Common myeloid progenitor, CD34-positive (primary cell): ENCODE results near the gene LMCD1.

Experiments used
- CTCF ChIA-PET: fragments of 350-600 bp; sonication (Branson Sonifier 250); formaldehyde crosslinking; loops from one replicate; lab custom pipeline; 2021; ENCODE audit warnings: antibody characterized with exemption; lab: Charles Lee
- POLR2A ChIA-PET: fragments of 350-600 bp; sonication (Branson Sonifier 250); formaldehyde crosslinking; loops from one replicate; lab custom pipeline; 2021; ENCODE audit warnings: antibody characterized with exemption; lab: Charles Lee
- DNase-seq, 3 donors: peaks; one replicate each; pipeline versions ENCODE4 v3.0.0 to v3.0.0-alpha.2; 2013
- H3K27ac ChIP-seq, 2 experiments: 1 replicate in 1 of 2; 2 replicates in 1 of 2; pipeline ENCODE4 v1.7.0; 2013; ENCODE audit warnings: inconsistent platforms in 2 of 2, low read length in 2 of 2, mild to moderate bottlenecking in 2 of 2, low read depth in 1 of 2, moderate library complexity in 1 of 2; ENCODE audit not compliant: severe bottlenecking in 2 of 2, insufficient read depth in 1 of 2, poor library complexity in 1 of 2
- H3K27me3 ChIP-seq, 5 experiments: replicated peaks in 2 of 5; 1 replicate in 3 of 5; 2 replicates in 2 of 5; pipeline versions ENCODE4 v1.6.1 to v1.7.0; 2013; ENCODE audit warnings: low read length in 4 of 5, mild to moderate bottlenecking in 2 of 5, moderate library complexity in 2 of 5, inconsistent platforms in 1 of 5; ENCODE audit not compliant: insufficient read depth in 5 of 5, control insufficient read depth in 4 of 5
- H3K36me3 ChIP-seq, 4 experiments: 1 replicate in 2 of 4; 2 replicates in 2 of 4; pipeline versions ENCODE4 v1.6.1 to v1.7.0; 2013; ENCODE audit warnings: low read length in 3 of 4, control low read depth in 1 of 4, mild to moderate bottlenecking in 1 of 4; ENCODE audit not compliant: control insufficient read depth in 4 of 4, insufficient read depth in 4 of 4
- H3K4me1 ChIP-seq, 4 experiments: 1 replicate in 3 of 4; 2 replicates in 1 of 4; pipeline versions ENCODE4 v1.6.1 to v1.7.1; 2013; ENCODE audit warnings: low read length in 3 of 4, mild to moderate bottlenecking in 3 of 4, control low read depth in 1 of 4, inconsistent platforms in 1 of 4, moderate library complexity in 1 of 4; ENCODE audit not compliant: control insufficient read depth in 4 of 4, insufficient read depth in 4 of 4; ENCODE audit errors: control extremely low read depth in 1 of 4
- H3K4me3 ChIP-seq, 7 experiments: 1 replicate in 4 of 7; 2 replicates in 3 of 7; pipeline versions ENCODE4 v1.5.1 to v1.7.0; 2013; ENCODE audit warnings: mild to moderate bottlenecking in 7 of 7, low read length in 6 of 7, moderate library complexity in 6 of 7, inconsistent platforms in 2 of 7, low read depth in 2 of 7, control low read depth in 1 of 7; ENCODE audit not compliant: insufficient read depth in 4 of 7, control insufficient read depth in 1 of 7; ENCODE audit errors: extremely low read depth in 1 of 7
- H3K9me3 ChIP-seq, 5 experiments: 1 replicate in 4 of 5; 2 replicates in 1 of 5; pipeline versions ENCODE4 v1.6.1 to v1.7.1; 2013; ENCODE audit warnings: low read length in 4 of 5, mild to moderate bottlenecking in 2 of 5, inconsistent platforms in 1 of 5, low read depth in 1 of 5, moderate library complexity in 1 of 5; ENCODE audit not compliant: control insufficient read depth in 4 of 5, insufficient read depth in 2 of 5; ENCODE audit errors: control extremely low read depth in 1 of 5
- WGBS: methylation state at CpG from one replicate; pipeline ENCODE4 v1.1.5; 2013; ENCODE audit not compliant: insufficient coverage; 5-methylcytosine and 5-hydroxymethylcytosine counted together

LMCD1 gene

GRCh38 chr3:8553405-8553804, 51.8 kb downstream of the LMCD1 start:
- H3K9me3 ChIP-seq: no peaks in the 10 kb centered on the region
- no peak for DNase-seq
- no peak overlapping the region for H3K27ac ChIP-seq
- ChIA-PET POLR2A (no interaction called here), CTCF (no interaction called here)
- no peak overlapping the region for H3K4me3 ChIP-seq
- no peaks in the 10 kb centered on the region for H3K27me3 ChIP-seq
- 100% methylated on average over 3 of the region's 6 CpGs for WGBS
- no peaks in the 10 kb centered on the region for H3K4me1 ChIP-seq
- H3K36me3 ChIP-seq: no peaks in the 10 kb centered on the region

GRCh38 chr3:8554696-8555095, 53.1 kb downstream of the LMCD1 start:
- Histone ChIP-seq H3K27ac (no peak overlapping the region), H3K36me3 (no peaks in the 10 kb centered on the region), H3K4me3 (no peak overlapping the region), H3K27me3 (no peaks in the 10 kb centered on the region), H3K9me3 (peaks cover 0 to 3% (median 0%) of the 10 kb centered on the region in 5 experiments), H3K4me1 (no peaks in the 10 kb centered on the region)
- POLR2A ChIA-PET: no interaction called here
- 100% methylated on average over 11 of the region's 11 CpGs for WGBS
- CTCF ChIA-PET: no interaction called here
- no peak for DNase-seq

GRCh38 chr3:8555113-8555661, 53.6 kb downstream of the LMCD1 start:
- DNase-seq: no peak
- no peaks in the 10 kb centered on the region for H3K4me1 ChIP-seq
- peaks cover 0 to 3% (median 0%) of the 10 kb centered on the region in 5 experiments for H3K9me3 ChIP-seq
- no peak overlapping the region for H3K27ac ChIP-seq
- no peaks in the 10 kb centered on the region for H3K36me3 ChIP-seq
- no peak overlapping the region for H3K4me3 ChIP-seq
- 95% methylated on average over 4 of the region's 8 CpGs for WGBS
- ChIA-PET CTCF (no interaction called here), POLR2A (no interaction called here)
- H3K27me3 ChIP-seq: no peaks in the 10 kb centered on the region

GRCh38 chr3:8555725-8556472, 54.3 kb downstream of the LMCD1 start:
- ChIA-PET POLR2A (no interaction called here), CTCF (no interaction called here)
- Histone ChIP-seq H3K27ac (no peak overlapping the region), H3K9me3 (peaks cover 0 to 3% (median 0%) of the 10 kb centered on the region in 5 experiments), H3K4me3 (no peak overlapping the region), H3K4me1 (no peaks in the 10 kb centered on the region), H3K27me3 (no peaks in the 10 kb centered on the region), H3K36me3 (no peaks in the 10 kb centered on the region)
- 100% methylated on average over 3 of the region's 6 CpGs for WGBS
- DNase-seq: no peak

- Histone ChIP-seq H3K4me1 (no peaks in the 10 kb centered on the region), H3K36me3 (no peaks in the 10 kb centered on the region), H3K27me3 (no peaks in the 10 kb centered on the region), H3K4me3 (no peak overlapping the region), H3K27ac (no peak overlapping the region), H3K9me3 (peaks cover 0 to 3% (median 0%) of the 10 kb centered on the region in 5 experiments)
- ChIA-PET CTCF (no interaction called here), POLR2A (no interaction called here)
- DNase-seq: no peak
- 100% methylated on average over 4 of the region's 5 CpGs for WGBS
Measured at GRCh38 chr3:8556473-8556869, 54.8 kb downstream of the LMCD1 start.

- H3K9me3 ChIP-seq: peaks cover 0 to 3% (median 0%) of the 10 kb centered on the region in 5 experiments
- DNase-seq: no peak
- 98% methylated on average over 4 of the region's 4 CpGs for WGBS
- H3K4me1 ChIP-seq: no peaks in the 10 kb centered on the region
- H3K27me3 ChIP-seq: no peaks in the 10 kb centered on the region
- H3K4me3 ChIP-seq: no peak overlapping the region
- no peak overlapping the region for H3K27ac ChIP-seq
- CTCF ChIA-PET: no interaction called here
- no peaks in the 10 kb centered on the region for H3K36me3 ChIP-seq
- POLR2A ChIA-PET: interaction anchor here (0.6 kb wide), 1 partner anchor 966 kb away, joined by 3 read pairs; no protein-coding TSS in a partner anchor
Measured at GRCh38 chr3:8557298-8557697, 55.7 kb downstream of the LMCD1 start.

- DNase-seq: no peak
- ChIA-PET CTCF (no interaction called here), POLR2A (interaction anchor here (0.5 kb wide), 1 partner anchor 203 kb away, joined by 3 read pairs; no protein-coding TSS in a partner anchor)
- Histone ChIP-seq H3K27me3 (no peaks in the 10 kb centered on the region), H3K9me3 (peaks cover 0 to 3% (median 0%) of the 10 kb centered on the region in 5 experiments), H3K4me3 (no peak overlapping the region), H3K27ac (no peak overlapping the region), H3K4me1 (no peaks in the 10 kb centered on the region), H3K36me3 (no peaks in the 10 kb centered on the region)
- no CpG with 5 or more reads among the region's 2 CpGs for WGBS
Measured at GRCh38 chr3:8558645-8559044, 57.0 kb downstream of the LMCD1 start.
